K562 (cell line): Measurements from ENCODE around the gene FBXL4. TPM values are rescaled to one million over a fixed set of nuclear protein-coding genes. Genes with fewer than 3 reads are reported as not detected.

Experiments
- CUX1 ChIP-seq: fragments of 200-800 bp; sonication (Bioruptor generic); IDR thresholded peaks from 2 replicates; pipeline ENCODE4 v1.6.1; 2016; ENCODE audit warnings: missing genetic modification characterization, missing compliant biosample characterization
- E2F5 ChIP-seq: sonication (generic); formaldehyde crosslinking; IDR thresholded peaks from 2 replicates; pipeline ENCODE4 v1.8.0; 2022; ENCODE audit warnings: mild to moderate bottlenecking, missing genetic modification reagents
- HES1 ChIP-seq: fragments of 450-650 bp; IDR thresholded peaks from 2 replicates; pipeline ENCODE4 v1.6.1; 2016; ENCODE audit warnings: low read depth, mild to moderate bottlenecking, moderate library complexity
- HNRNPK ChIP-seq: fragments of 200-400 bp; formaldehyde crosslinking; IDR thresholded peaks from one replicate; pipeline ENCODE4 v1.6.1; 2018; ENCODE audit warnings: mild to moderate bottlenecking, low read depth, low read length; ENCODE audit not compliant: poor library complexity, severe bottlenecking
- IFI16 ChIP-seq: fragments of 250-450 bp; sonication (Bioruptor Pico); IDR thresholded peaks from 2 replicates; pipeline ENCODE4 v2.1.2; 2022; ENCODE audit warnings: mild to moderate bottlenecking, inconsistent platforms
- POU5F1 ChIP-seq: fragments of 150-350 bp; IDR thresholded peaks from 2 replicates; pipeline ENCODE4 v1.6.1; 2014; ENCODE audit warnings: borderline replicate concordance, low read length, low read depth, mild to moderate bottlenecking; ENCODE audit not compliant: partially characterized antibody
- RHOXF2B ChIP-seq: fragments of 250-450 bp; sonication (Bioruptor Pico); conservative IDR thresholded peaks from 2 replicates; pipeline ENCODE4 v1.5.1; 2021
- SRF ChIP-seq, 2 experiments: fragments of 250-450, 450-650 bp in 1 of 2; sonication (Bioruptor Pico) in 1 of 2; sonication (generic) in 1 of 2; formaldehyde crosslinking; IDR thresholded peaks; 2 replicates each; pipeline versions ENCODE4 v1.5.0 to v1.5.1; 2020 to 2022; ENCODE audit warnings: mild to moderate bottlenecking in 1 of 2, missing genetic modification reagents in 1 of 2
- TAF15 ChIP-seq: fragments of 200-400 bp; formaldehyde crosslinking; IDR thresholded peaks from 2 replicates; pipeline ENCODE4 v1.6.1; 2017; ENCODE audit warnings: mild to moderate bottlenecking, low read depth, low read length, moderate library complexity
- TCF3 ChIP-seq: sonication (generic); formaldehyde crosslinking; IDR thresholded peaks from 2 replicates; pipeline ENCODE4 v1.4.0; 2020; ENCODE audit warnings: mild to moderate bottlenecking, missing genetic modification reagents
- YBX1 ChIP-seq: fragments of 450-650 bp; IDR thresholded peaks from 2 replicates; pipeline ENCODE4 v1.7.1; 2016; ENCODE audit warnings: mild to moderate bottlenecking
- ZNF318 ChIP-seq, 2 experiments: fragments of 450-650 bp; IDR thresholded peaks; 2 replicates each; pipeline ENCODE4 v1.6.1; 2016; ENCODE audit warnings: mild to moderate bottlenecking in 2 of 2, borderline replicate concordance in 1 of 2, low read depth in 1 of 2, moderate library complexity in 1 of 2
- polyA plus RNA-seq, 8 experiments: library from polyadenylated mRNA; depleted of rRNA in 4 of 8; stranded (reverse) in 5 of 8; unstranded in 3 of 8; fragments of >200 nt; fragmentation: Nextera tagmentation in 2 of 8; fragmentation: Illumina TruSeq in 1 of 8; extraction: Ambion mirVana in 2 of 8; extraction: Trizol in 1 of 8; gene quantifications; 2 replicates each; pipeline versions ENCODE4 v1.2.1 to v1.2.3, GENCODE V29; 2011 to 2014; ENCODE audit warnings: inconsistent platforms in 1 of 8, missing spikeins in 1 of 8
- total RNA-seq, 7 experiments: library from RNA; depleted of rRNA in 6 of 7; stranded (reverse); fragments of >200 nt in 6 of 7; fragmentation: Illumina TruSeq in 2 of 7; extraction: Trizol in 2 of 7; gene quantifications; 2 replicates each; pipeline versions ENCODE4 v1.2.1 to v1.2.3, GENCODE V29; 2011 to 2021; ENCODE audit warnings: low replicate concordance in 1 of 7

The FBXL4 gene
- total and polyA plus RNA-seq, 9 of the 15 experiments (the other 6 are each of a cell fraction or from before 2014, with no cell fraction given), result 4.2 to 23.1 (median 7.7) TPM

GRCh38 chr6:98925831-98926230 is 21.9 kb downstream of the FBXL4 start (continued):
- no peak for TF ChIP-seq ZNF318 (IDR thresholded peaks at IDR 0.05; ENCODE audit: borderline replicate concordance in 1 of 2, low read depth in 1 of 2)
- TF ChIP-seq HES1, result no peak
- TF ChIP-seq TAF15, result no peak
- TF ChIP-seq YBX1, result no peak
- no peak for TF ChIP-seq IFI16 (CRISPR knock-in tag)
- TF ChIP-seq TCF3 (CRISPR knock-in tag), result no peak
- TF ChIP-seq E2F5, result no peak
- TF ChIP-seq POU5F1, result no peak
- TF ChIP-seq HNRNPK, result no peak
- no peak for TF ChIP-seq SRF (CRISPR knock-in tag; IDR thresholded peaks at IDR 0.05)
- TF ChIP-seq RHOXF2B, result no peak
- TF ChIP-seq CUX1, result no peak
